HG03175 (cell line): Measurements from ENCODE around the gene NF1.

Experiments used
- ATAC-seq: cut with Tn5 transposase; IDR thresholded peaks from one replicate; pipeline ENCODE4 v1.9.1; 2021; ENCODE audit warnings: mild to moderate bottlenecking, moderate library complexity; ENCODE audit not compliant: unreplicated experiment

Gene NF1

DNA sequence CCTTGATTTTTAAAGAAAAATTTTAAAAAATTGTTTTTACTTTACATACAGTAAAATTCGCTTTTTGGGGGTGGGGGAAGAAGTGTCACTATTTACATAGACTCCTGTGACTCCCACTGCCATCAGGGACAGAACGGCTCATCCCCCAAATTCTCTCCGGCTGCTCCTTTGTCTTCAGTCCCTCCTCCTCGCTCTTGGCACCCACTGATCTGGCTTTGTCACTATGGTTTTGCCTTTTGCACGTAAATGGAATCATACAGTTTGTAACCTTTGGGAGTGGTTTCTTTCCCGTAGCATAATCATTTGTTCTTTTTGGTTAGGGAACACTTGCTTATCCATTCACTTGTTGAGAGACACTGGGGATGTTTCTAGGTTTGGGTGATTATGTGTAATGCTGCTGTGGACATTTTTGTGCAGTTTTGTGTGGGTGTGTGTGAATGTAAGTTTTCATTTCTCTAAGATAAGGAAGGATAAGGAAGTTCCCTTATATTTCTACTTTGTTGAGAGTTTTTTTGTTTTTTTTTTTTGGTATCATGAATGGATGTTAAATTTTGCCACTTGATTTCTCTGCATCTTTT is 324.1 kb downstream of the NF1 start:
- ATAC-seq: no peak

DNA sequence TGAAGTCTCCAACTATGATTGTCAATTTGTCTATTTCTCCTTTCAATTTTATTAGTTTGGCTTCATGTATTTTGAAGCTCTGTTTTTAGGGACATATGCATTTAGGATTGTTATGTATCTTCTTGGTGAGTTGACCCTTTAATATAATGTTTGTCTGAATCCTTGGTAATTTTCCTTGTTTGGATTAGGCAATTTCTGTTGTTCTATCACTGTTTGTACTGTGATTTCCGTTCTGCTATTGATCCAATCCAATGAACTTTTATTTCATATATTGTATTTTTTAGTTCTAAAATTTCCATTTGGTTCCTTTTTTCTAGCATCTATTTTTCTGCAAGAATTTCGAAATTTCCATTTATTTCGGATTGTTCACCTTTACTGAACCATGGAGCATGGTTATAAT is 327.7 kb downstream of the NF1 start:
- ATAC-seq: no peak

DNA sequence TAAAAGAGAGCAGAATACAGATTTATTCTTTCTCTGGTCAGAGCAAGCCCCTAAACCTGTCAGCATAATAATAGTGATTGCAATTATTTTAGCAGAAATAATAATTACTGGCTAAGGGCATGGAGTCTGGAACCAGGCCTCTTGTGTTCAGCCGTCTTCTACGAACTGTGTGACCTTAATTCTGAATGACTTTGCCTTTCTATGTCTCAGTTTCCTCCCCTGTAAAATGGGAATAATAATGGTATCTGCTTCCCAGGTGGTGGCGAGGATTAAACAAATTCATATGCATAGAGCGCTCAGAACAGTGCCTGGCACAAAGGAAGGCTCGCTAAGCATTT is 330.1 kb downstream of the NF1 start:
- no peak for ATAC-seq

DNA sequence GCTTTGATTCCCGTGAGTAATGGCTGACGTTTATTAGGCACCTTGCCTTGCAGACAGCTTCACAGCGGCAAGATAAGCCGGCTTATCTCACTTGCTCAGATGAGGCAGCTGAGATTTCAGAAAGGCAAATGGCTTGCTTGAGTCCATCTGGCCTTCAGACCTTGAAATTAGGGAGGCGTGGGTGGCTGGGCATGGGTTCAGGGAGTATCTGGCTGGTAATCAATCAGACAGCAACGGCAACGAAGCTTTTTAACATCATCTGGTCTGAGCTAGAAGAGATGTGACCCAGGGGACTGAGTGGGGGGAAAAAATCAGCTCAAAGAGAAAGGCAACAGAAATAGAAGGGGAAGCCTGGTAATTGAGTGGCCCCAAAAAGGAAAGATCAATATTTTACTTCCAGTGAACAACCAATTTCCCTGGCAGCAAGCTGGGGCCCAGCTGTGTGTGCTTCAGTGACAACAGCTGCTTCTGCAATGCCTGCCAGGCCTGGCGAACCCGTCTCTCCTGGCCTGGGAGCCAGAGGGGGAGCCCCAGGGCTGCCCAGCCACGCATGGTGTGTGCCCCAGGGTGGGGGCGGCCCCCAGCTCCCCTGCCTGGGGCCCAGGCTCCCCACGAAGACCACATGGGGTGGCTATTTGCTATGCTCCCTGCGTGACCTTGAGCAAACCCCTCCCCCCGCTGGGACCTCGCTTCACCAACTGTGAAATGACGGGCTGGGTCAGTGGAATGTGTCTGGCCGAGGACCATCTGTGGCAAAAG is 330.7 kb downstream of the NF1 start:
- no peak for ATAC-seq
